Non-pigmented ciliary epithelial cell (primary cell): ENCODE data around the gene MDFIC.

Experiments used
- DNase-seq: peaks from one replicate; pipeline ENCODE4 v3.0.0-alpha.2; 2010; ENCODE audit warnings: low read depth

The MDFIC gene

DNA sequence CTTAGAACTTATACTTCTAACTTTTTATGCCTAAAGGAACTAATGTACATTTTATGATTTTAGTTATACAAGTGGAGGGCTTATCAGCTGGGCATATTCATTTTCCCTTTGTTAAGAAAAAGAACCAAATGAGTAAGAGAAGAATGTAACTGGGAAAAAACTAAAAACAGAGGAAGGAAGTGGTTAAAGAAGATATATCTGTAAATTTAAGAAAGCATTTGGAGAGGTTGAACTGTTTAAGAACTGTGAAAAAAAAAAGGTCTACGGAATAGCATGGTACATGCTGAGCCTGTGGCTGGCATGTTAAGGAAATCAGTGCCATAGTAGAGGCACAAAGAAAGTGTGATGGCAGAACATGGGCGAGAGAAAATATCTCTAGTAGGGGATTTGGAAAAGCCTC lies 6.2 kb downstream of the MDFIC start:
- DNase-seq = no peak

- DNase-seq = no peak
Measured at GRCh38 chr7:114929570-114929969, 7.7 kb downstream of the MDFIC start.

GRCh38 chr7:114930107-114930661 lies 8.3 kb downstream of the MDFIC start:
- DNase-seq = no peak

DNA sequence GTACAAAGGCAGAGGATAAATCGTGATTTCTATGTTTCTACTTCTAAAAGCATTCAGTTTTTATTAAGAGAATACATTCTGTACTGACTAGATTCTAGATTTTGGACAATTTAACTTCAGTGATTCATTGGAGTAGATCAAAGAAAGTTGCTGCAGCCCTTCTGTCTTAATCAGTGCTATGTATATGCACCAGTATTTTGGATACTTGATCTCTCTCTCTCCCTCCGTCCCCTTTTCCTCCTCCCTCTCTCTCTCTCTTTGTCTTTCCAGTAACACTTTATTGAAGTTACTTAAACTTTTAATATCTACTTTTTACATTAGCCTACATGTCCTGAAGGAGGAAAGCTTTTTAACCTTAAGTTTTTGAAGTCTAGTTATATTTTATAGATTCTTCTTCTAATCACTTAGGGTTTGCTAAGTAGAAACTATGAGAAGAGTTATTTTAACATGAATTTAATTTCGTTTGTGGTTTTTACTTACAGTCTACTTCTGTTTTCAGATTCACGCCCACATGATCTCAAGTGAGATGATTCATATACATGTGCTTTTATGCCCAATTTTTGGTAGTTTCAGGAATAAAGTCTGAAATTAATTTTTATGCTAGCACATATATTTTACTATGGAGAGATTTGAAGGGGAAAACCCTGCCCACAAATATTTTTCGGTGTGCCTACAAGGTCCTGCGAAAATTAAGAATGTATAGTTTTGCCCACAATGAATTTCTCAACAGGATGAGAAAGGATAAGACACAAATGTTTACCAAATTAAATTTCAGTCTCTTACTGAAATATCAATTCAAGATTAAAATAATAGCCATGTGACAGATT lies 9.1 kb downstream of the MDFIC start:
- DNase-seq = peak; percentile 55

DNA sequence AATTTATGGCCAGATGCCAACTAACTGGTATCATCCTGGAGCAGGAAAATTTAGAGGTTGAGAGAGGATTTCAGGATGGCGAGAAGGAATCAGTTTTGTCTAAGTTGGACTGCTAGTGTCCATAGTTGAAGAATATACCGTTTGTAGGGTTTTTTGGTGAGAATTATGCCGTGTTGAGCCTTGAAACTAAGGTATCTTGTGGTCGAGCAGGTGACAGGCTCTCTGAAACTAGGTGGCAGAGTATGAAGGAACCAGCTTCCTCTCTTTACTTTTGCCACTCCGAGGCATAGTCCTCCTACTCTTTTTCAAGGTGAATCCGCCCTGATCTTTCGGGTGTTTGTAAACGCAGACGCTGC lies 9.7 kb downstream of the MDFIC start:
- DNase-seq = no peak

- DNase-seq = no peak
Measured at GRCh38 chr7:114932991-114933390, 11.1 kb downstream of the MDFIC start.

DNA sequence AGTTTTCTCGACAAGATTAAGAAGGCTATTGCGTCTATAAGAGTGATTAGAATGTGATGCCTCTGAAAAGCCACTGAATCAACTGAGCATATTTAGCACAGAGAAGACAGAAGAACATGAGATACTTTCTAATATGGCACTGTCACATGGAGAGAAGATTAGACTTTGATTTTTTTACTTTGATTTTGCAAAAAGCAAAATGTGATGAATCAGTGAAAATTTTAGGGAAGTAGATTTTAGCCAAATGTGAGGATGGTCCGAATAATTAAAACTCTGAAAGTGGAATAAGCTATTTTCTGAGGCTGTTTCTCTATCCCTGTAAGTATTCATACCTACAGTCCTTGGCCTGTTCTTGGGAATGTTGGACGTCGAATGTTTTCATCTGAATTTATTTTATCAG lies 11.8 kb downstream of the MDFIC start:
- DNase-seq = no peak

DNA sequence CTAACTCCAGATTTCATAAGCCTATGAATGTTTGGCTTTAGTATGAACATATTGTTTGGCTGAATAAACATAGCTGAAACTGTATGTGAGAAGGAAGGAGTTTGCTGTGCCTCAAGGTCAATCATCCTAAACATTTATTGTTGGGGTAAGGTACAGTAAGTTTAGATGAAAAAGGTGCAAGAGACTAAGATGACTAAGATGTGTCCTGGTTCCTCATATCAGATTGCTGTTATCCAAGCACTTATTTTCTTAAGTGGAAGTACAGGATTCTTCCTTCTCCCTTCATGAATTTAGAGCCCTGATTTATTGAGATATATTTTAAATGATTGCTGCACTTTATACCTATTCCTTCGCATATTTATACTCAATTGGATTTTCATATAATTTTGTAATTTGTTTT lies 12.2 kb downstream of the MDFIC start:
- no peak for DNase-seq

DNA sequence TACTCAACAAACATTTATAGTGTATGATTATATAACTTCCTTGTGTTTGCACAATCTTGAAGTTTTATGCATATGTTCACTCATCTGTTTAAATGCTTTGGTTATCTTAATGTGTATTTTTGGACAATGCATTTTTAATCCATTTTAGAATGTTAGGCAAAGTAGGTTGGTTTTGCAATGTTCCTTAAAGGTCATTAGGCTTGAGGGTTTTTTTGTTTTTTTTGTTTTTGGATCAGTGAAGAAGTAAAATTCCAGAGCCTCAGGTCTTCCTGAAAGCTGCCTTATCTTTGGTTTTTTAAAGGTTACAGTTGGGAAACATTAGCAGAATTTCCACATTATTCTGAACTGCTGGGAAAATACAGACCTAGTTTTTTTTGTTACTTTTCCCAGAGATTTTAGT lies 12.8 kb downstream of the MDFIC start:
- DNase-seq = no peak

GRCh38 chr7:114936471-114936870 lies 14.6 kb downstream of the MDFIC start:
- DNase-seq = no peak

GRCh38 chr7:114937446-114937845 lies 15.6 kb downstream of the MDFIC start:
- no peak for DNase-seq

- no peak for DNase-seq
Measured at GRCh38 chr7:114938785-114939184, 16.9 kb downstream of the MDFIC start.

GRCh38 chr7:114939484-114940097 lies 17.7 kb downstream of the MDFIC start:
- DNase-seq = no peak

DNA sequence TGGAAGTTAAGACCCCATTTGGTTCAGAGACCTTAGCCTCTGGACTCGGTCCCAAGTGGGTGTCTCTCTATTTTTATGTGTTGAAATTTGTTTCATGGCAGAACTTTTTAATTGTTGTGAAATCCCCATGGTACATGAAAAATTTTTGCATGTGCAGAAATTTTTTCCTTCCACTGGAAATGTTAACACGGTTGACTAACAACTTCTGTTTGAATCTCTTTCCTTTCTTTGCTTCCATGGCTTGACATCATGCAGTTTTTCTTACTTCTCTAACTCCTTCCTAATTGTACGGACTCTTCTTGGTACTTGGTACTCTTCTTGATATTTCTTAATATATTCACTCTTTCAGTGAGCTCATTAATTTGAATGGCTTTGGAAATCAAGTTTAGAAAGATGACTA lies 18.3 kb downstream of the MDFIC start:
- no peak for DNase-seq

DNA sequence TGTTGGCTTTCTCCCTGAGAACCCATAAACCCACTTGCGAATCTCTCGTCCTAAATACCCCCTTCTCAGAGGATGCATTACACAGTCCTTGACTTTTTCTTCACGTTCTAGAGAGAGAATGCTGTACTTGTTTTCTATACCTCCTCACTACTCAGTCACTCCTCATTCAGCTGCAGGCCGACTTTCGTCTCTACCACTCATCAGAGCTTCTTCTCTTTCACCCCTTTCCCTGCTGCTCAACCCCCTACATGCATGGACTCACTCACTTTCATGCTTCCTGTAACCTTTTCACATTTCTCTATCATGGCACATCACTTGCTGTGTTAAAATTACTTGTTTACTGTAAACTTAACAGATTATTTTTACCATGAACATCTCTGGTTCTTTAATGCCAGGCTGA lies 19.8 kb downstream of the MDFIC start:
- no peak for DNase-seq

GRCh38 chr7:114942446-114943175 lies 20.7 kb downstream of the MDFIC start:
- DNase-seq = no peak

- DNase-seq = no peak
Measured at GRCh38 chr7:114943530-114943929, 21.6 kb downstream of the MDFIC start.

GRCh38 chr7:114943953-114944744 lies 22.3 kb downstream of the MDFIC start:
- DNase-seq = no peak

DNA sequence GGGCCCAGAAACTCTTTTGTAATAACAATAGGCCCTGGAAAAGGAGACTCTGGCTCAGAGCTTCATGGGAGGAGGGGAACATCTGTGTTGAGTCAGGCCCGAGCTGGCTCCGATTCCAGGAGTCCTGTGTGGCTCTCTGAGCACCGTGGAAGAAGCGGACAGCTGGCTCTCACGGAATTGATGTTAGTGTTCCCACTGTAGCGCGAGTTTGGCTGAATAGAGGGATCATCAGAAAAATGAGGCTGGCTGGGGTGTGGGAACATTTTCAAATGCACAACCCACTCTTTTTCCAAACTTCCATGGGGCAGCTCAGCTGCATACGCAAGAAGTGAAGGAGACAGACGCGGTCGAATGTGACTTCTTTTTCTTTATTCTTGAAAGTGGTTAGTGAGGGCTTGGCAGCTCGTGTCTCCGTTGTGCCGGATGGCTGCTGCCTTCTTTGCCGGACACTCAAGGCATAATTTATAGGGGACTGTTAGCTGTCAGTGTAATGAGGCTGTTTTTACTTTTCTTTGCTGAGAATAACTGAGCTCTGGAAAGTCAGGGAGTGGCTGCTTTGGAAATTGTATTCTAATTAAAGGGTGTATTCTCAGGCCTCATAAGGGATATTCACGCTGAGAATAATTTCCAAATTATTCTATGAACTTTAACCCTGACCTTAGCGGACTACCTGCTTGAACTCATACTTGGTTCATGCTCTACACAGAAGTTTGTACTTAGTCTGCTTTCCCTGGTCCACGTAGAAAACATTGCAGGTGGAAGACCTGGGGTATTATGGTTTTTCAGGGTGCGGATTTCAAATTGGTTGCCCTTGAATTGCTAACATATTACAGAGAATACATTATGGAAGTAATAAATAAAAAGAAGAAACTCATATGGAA lies 23.1 kb downstream of the MDFIC start:
- DNase-seq = no peak

DNA sequence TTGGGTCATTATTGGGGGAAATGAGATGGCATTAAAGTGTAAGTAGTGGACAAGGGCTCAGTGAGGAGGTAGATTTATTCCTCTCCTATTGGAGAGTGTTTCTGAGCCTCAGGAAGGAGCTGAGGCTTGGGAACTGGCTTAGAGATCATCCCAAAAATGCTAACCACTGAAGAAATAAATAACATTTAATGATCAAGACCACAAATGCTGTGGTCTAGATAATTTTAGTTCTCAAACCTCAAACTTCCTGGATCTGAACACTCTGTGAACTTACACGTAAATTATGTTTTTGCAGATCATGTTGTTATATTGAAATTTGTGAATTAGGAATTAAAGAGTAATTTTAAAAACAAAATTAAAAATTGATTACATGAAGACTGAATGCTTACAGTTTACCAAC lies 27.3 kb downstream of the MDFIC start:
- DNase-seq = no peak

DNA sequence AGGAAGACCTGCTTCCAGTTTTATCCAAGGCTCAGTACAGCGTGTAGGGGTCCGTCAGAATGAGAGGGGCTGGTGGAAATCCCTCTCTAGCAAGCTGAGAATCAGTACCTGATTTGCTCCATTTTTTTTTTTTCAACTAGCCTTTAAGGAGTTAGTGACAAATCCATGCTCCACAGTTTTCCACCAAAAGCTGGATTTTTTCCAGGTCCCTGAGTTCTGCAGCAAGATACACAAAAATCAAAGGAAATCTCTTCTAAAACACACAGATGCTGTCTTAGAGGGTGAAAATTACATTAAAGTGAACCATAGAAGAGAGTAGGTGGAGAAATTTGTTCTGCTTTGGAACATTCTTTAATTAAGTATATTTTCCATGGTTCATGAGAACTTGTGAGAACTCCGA lies 30.4 kb downstream of the MDFIC start:
- DNase-seq = no peak
